Psoas muscle (tissue), 8 donors: Measurements from ENCODE around the gene P4HA2. TPM values are rescaled to one million over a fixed set of nuclear protein-coding genes. Genes with fewer than 3 reads are reported as not detected.

ENCODE experiments used
- ATAC-seq, 4 donors: fragments of 200-7000 bp; cut with Tn5 transposase; one replicate each; pipeline ENCODE4 v1.9.1; 2020; ENCODE audit warnings: moderate library complexity in 3 of 4, mild to moderate bottlenecking in 2 of 4
- DNase-seq, 2 donors: peaks; one replicate each; pipeline ENCODE4 v3.0.0-alpha.2; 2020
- H3K27ac ChIP-seq: fragments of 200-600 bp; one replicate; pipeline ENCODE4 v1.8.0; 2022
- H3K27me3 ChIP-seq, 3 donors: fragments of 200-600 bp in 1 of 3; one replicate each; pipeline versions ENCODE4 v1.6.1 to v1.8.0; 2013 to 2022; ENCODE audit warnings: low read length in 2 of 3, mild to moderate bottlenecking in 2 of 3, moderate library complexity in 1 of 3; ENCODE audit not compliant: insufficient read depth in 3 of 3
- H3K36me3 ChIP-seq, 2 donors: fragments of 200-600 bp in 1 of 2; one replicate each; pipeline versions ENCODE4 v1.6.1 to v1.8.0; 2013 to 2022; ENCODE audit warnings: low read depth in 1 of 2, mild to moderate bottlenecking in 1 of 2, moderate library complexity in 1 of 2; ENCODE audit not compliant: insufficient read depth in 1 of 2
- H3K4me1 ChIP-seq: fragments of 200-600 bp; one replicate; pipeline ENCODE4 v1.8.0; 2022
- H3K4me3 ChIP-seq: fragments of 200-600 bp; one replicate; pipeline ENCODE4 v1.8.0; 2022; ENCODE audit warnings: mild to moderate bottlenecking
- H3K9me3 ChIP-seq: fragments of 200-600 bp; one replicate; pipeline ENCODE4 v1.8.0; 2022
- CTCF ChIP-seq: fragments of 200-600 bp; IDR thresholded peaks from one replicate; pipeline ENCODE4 v1.8.0; 2022; ENCODE audit warnings: antibody characterized with exemption
- WGBS, 3 donors: extraction: QIAGEN DNeasy Blood & Tissue Kit; methylation state at CpG; one replicate each; pipeline versions ENCODE4 v1.1.6 to v1.1.7; 2013; 5-methylcytosine and 5-hydroxymethylcytosine counted together
- intact Hi-C, 2 donors: fragments of 100-400 bp; cut with DNase I; formaldehyde crosslinking; loops; one replicate each; pipeline versions ENCODE4 v1.11.0 to v1.14.2; 2022
- polyA plus RNA-seq, 3 donors: library from polyadenylated mRNA; stranded (reverse); fragments of 200-250 nt; gene quantifications; one replicate each; pipeline ENCODE4 v1.2.3, GENCODE V29; 2013
- total RNA-seq, 4 donors: library from RNA; stranded (reverse); fragmentation: NEBNext Ultra II Directional in 2 of 4; extraction: Animal tissue kit (Norgen Biotek cat#: 25700) in 2 of 4; gene quantifications; one replicate each; pipeline versions ENCODE4 v1.2.1 to v1.2.4, GENCODE V29; 2021 to 2023
- donor health status: healthy with polysubstance abuse.
- donor health status: DM: no; HTN: no; CAD: no; lungs with moderate emphysema.
- donor health status: Bipolar disorder and iron deficiency.
- donor health status: healthy.
- donor health status: DM: yes; HTN: yes; CAD: no.
- donor health status: DM: no; HTN: no; CAD: no.
- donor health status: DM: no; HTN: no; CAD: no.
- donor health status: DM: yes; HTN: yes; CAD: no.

The P4HA2 gene
- total and polyA plus RNA-seq, 7 donors: 10.2 to 21.6 (median 13.7) TPM

GRCh38 chr5:132253452-132254320, 26.0 kb upstream of the P4HA2 start:
- no peak overlapping the region for H3K4me3 ChIP-seq
- H3K27me3 ChIP-seq: peaks cover 0 to 15% (median 0%) of the 10 kb centered on the region in 3 donors
- DNase-seq (no peak), ATAC-seq (no peak)
- intact Hi-C loops: no loop called here
- 89 to 95% (median 89%) methylated on average over 8 of the region's 8 CpGs for WGBS, 3 donors
- TF ChIP-seq CTCF: no peak
- H3K4me1 ChIP-seq: peaks cover 8% of the 10 kb centered on the region
- no peak overlapping the region for H3K27ac ChIP-seq
- no peaks in the 10 kb centered on the region for H3K36me3 ChIP-seq
- no peaks in the 10 kb centered on the region for H3K9me3 ChIP-seq

GRCh38 chr5:132253008-132253441, 25.4 kb upstream of the P4HA2 start:
- H3K27me3 ChIP-seq: peaks cover 0 to 10% (median 0%) of the 10 kb centered on the region in 3 donors
- H3K27ac ChIP-seq: no peak overlapping the region
- H3K9me3 ChIP-seq: no peaks in the 10 kb centered on the region
- no peak for ATAC-seq
- H3K4me1 ChIP-seq: peaks cover 8% of the 10 kb centered on the region
- TF ChIP-seq CTCF: no peak
- H3K4me3 ChIP-seq: no peak overlapping the region
- intact Hi-C loops: no loop called here
- DNase-seq: no peak
- 76 to 89% (median 84%) methylated on average over 4 of the region's 4 CpGs for WGBS, 3 donors
- H3K36me3 ChIP-seq: no peaks in the 10 kb centered on the region

- Histone ChIP-seq H3K9me3 (peaks cover 7% of the 10 kb centered on the region), H3K27ac (no peak overlapping the region), H3K27me3 (no peaks in the 10 kb centered on the region), H3K36me3 (no peaks in the 10 kb centered on the region), H3K4me3 (no peak overlapping the region), H3K4me1 (peaks cover 8% of the 10 kb centered on the region)
- peak; percentile 78 to 86 (median 81) for ATAC-seq
- DNase-seq: peak in 1 of 2 donors; percentile 80
- 56 to 61% (median 60%) methylated on average over 10 of the region's 10 CpGs for WGBS, 3 donors
- TF ChIP-seq CTCF: no peak
- intact Hi-C loops: no loop called here
Measured at GRCh38 chr5:132251220-132251725, 23.6 kb upstream of the P4HA2 start.

- Histone ChIP-seq H3K36me3 (no peaks in the 10 kb centered on the region), H3K27me3 (no peaks in the 10 kb centered on the region), H3K9me3 (peaks cover 13% of the 10 kb centered on the region), H3K4me1 (peaks cover 8% of the 10 kb centered on the region), H3K4me3 (no peak overlapping the region), H3K27ac (no peak overlapping the region)
- intact Hi-C loops: no loop called here
- 58 to 83% (median 62%) methylated on average over 2 of the region's 2 CpGs for WGBS, 3 donors
- TF ChIP-seq CTCF: no peak
- no peak for ATAC-seq
- no peak for DNase-seq
Measured at GRCh38 chr5:132250547-132250946, 22.9 kb upstream of the P4HA2 start.
